Measurements from ENCODE around the gene PSMD4.
"Not testable (repeated sequence)": the region's sequence is repeated elsewhere in the genome, so short reads cannot be mapped to it uniquely, and the experiment has no call there.

The PSMD4 gene
- 109 to 182 (median 125) reads per million in 4 experiments for total RNA-seq

DNA sequence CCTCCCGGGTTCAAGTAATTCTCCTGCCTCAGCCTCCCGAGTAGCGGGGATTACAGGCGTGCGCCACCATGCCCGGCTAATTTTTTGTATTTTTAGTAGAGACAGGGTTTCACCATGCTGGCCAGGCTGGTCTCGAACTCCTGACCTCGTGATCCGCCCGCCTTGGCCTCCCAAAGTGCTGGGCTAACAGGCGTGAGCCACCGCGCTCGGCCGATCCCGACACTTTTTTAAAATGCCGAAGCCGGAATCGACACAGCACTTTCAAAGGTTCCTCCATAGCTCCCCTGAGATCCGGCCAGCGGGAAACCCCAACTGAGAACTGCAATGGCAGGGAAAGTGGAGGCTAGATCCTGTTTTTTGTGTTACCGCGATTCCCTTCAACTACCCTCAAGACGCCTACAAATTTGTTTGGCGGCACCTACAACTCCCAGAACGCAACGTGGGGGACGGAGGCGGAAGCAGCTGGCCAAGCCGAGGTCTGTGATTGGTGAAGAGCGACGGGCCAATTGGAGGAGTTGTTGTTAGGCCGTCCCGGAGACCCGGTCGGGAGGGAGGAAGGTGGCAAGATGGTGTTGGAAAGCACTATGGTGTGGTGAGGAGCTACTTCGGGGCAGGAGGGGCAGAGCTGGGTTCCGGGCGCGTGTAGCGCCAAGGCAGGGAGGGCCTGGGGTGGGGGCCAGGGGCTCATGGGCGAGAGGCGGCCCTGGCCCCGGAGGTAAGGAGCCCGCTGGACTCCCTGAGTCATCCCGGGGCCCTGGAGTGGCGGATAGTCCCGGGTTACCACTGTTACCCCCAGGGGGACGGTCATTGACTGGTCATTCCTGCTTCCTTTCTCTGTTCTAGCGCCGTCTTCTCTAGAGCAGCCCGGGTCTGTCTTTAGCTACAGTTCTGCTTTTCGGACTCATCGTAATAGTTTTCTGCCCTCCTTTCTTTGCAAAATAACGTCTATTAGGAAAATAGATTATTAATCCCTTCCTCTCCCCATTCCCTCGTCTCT lies at the start of gene PSMD4:
Gene PSMD4, plus strand, starts transcription at position 518 of the 997 bp plus-strand sequence. Its CDS starts 49 bp downstream, at position 567.
- DNase-seq: peak; percentile 85

DNA sequence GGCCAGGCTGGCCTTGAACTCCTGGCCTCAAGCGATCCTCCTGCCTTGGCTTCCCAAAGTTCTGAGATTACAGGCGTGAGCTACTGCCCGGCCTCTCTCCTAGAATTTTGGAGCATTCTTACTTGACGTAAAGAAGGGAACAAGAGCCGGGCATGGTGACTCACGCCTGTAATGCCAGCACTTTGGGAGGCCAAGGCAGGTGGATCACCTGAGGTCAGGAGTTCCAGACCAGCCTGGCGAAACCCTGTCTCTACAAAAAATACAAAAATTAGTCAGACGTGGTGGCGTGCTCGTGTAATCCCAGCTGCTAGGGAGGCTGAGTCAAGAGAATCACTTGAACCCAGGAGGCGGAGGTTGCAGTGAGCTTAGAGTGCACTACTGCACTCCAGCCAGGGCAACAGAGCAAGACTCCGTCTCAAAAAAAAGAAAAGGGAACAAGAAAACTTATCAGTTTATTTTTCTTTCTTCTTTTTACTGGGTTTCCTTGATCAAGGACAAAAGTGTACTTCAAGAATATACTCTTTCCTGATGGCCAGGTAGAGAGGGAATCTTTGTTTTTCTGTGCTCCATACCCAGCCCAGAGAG lies 49.1 kb upstream of the PSMD4 start:
- DNase-seq: not testable (repeated sequence)

DNA sequence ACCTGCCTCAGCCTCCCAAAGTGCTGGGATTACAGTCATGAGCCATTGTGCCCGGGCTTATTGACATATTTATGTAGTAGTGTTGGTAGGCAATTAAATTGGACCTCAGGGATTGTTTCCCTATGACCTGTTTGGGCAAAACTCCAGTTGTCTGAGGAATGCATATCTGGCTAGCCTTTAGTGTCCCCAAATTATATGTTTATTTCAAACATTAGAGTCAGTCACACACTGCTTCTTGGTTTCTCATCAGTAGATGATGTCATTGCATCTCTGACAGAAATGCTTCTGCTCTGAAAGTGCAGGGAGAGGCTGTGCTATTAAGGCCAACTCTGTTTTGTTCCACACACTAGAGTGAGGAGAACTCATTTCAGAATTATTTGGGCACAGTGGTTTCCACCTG lies 43.7 kb upstream of the PSMD4 start:
- DNase-seq: no peak

DNA sequence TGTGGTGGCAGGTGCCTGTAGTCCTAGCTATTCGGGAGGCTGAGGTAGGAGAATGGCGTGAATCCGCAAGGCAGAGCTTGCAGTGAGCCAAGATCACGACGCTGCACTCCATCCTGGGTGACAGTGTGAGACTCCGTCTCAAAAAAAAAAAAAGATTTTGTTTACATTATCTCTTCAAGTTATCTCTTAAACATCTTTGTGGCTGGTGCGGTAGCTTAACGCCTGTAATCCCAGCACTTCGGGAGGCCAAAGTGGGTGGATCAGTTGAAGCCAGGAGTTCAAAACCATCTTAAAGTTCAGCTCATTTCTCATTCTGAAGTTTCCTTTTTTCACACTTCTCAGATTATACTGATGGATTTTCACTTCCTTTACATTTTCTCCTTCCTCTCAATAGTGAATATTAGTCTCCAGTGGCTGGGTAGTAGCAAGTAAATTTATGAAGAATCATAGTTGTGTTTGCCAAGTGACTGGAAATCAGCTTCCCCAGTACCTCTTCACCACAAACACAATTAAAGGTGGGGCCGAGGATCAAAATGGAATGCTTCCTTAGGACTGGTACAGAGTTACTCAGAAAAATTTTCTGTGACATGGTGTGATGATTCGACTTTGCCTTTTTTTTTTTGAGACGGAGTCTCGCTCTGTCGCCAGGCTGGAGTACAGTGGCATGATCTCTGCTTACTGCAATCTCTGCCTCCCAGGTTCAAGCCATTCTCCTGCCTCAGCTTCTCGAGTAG lies 42.4 kb upstream of the PSMD4 start:
- no peak for DNase-seq

DNA sequence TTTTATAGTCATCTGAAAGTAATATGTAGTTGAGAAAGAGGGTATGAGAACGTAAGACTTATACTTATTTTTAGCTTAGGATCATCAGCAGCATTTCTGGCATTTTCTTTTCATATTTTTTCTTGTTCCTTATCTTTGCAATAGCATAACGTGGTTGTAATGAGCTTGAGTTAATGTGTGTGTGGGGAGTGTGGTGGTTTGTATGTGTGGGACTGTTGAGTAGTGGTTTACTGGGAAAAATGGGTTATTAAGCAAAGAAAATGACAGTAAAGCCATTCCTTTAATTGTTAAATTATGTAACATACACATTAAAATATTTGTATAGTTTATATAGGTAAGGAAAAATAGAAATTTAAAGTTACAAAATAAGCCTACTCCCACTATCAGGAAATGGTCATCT lies 41.0 kb upstream of the PSMD4 start:
- DNase-seq: no peak

DNA sequence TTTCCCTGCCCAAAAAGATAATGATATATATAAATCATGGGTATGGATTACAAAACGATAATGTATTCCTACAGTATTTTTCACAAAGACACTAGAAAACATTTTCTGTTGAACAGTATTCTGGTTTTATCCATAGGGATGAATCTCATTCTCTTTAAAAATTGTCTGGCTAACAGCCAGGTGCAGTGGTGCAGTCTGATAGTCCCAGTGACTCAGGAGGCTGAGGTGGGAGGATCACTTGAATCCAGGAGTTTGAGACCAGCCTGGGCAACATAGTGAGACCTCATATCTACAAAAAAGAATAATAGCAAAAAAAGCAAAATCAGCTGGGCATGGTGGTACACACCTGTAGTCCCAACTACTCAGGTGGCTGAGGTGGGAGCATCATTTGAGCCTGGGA lies 32.9 kb upstream of the PSMD4 start:
- no peak for DNase-seq

DNA sequence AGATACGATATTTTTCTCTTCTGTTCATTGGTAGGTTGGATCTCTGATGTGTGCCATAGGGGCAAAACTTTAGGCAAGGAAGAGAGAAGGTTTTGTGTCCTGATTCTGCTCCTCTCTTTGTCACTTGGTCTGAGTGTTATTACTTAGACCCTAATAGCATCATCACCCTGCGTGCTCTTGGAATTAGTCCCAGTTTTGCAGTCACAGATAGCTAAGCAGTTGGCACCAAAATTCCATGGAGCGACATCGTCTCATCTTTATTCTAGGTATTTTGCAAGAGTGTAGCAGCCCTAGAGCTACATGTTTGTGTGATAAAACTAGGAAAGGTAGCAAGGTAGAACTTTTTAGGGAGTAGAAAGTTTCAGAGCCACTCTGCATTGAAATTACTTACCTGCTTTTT lies 32.4 kb upstream of the PSMD4 start:
- no peak for DNase-seq

DNA sequence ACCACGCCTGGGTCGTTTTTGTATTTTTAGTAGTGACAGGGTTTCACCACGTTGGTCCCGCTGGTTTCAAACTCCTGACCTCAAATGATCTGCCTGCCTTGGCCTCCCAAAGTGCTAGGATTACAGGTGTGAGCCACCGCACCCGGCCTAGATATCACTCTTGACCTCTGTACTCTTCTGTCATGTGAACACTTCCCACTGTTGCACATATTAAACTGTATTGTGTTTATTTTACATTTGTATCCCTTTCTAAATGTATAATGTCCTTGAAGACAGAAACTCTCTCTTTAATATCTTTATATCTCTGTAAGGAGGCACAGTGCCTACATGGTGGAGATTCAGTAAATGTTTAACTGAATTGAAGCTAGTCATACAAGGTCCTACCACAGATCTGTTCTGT lies 19.3 kb upstream of the PSMD4 start:
- no peak for DNase-seq

DNA sequence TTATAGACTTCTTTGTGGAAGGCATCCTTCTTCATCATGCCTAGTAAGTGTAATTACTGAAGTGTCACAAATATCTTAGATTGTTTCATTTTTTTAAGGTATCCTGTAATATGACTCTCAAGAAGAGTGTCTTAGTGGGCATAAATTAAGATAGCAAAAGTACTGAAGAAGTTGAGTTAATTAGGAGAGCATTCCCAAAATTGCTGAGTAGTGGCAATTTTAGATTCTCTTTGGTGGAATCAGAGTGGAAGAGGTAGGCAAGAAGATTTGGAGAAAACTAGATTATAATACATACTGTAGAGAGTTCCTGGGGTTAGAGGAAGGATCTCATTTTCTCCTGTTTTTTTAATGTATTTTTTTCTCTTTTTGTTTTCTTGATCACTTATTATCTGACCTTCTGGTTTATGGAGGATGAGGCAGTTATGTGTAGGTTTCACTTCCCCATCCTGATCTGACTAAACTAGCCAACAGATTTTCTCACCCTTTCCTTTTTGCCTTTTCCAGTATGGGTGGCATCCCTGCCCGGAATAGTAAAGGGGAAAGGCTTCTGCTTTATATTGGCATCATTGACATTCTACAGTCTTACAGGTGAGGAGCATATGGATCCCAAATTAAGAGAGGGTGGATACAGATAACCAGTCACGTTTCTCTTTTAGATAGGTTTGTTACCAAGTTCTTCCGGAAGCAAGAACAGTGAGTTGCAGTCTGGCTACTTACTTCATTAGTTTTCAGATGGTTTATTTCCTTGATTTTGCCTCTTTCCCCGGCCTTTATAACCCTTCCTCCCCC lies 16.7 kb upstream of the PSMD4 start:
- no peak for DNase-seq

DNA sequence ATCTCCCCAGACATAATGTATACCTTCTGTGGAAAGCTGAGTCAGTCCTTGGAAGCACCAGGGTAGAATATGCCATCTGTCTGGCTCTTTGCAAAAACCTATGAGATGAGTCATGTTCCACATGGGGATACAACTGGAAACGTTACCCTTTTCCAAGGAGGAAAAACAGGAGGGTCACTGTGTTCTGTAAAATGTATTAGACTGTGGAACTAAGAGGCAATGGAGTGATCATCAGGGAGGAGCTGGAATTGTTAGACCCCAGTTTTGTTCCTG lies 16.1 kb upstream of the PSMD4 start:
- no peak for DNase-seq

DNA sequence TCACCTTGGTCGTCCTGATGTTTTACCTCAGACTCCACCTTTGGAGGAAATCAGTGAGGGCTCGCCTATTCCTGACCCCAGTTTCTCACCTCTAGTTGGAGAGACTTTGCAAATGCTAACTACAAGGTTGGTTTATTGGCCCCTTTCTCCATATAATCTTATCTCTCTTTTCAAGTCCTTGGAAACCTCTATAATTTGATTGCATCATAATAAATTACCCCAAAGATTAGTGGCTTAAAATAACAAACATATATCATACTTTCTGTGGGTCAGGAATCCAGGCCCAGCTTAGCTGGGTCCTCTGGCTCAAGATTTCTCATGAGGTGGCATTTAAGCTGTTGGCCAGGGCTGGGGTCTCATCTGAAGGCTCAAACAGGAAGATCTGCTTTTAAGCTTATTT lies 12.1 kb upstream of the PSMD4 start:
- DNase-seq: no peak

DNA sequence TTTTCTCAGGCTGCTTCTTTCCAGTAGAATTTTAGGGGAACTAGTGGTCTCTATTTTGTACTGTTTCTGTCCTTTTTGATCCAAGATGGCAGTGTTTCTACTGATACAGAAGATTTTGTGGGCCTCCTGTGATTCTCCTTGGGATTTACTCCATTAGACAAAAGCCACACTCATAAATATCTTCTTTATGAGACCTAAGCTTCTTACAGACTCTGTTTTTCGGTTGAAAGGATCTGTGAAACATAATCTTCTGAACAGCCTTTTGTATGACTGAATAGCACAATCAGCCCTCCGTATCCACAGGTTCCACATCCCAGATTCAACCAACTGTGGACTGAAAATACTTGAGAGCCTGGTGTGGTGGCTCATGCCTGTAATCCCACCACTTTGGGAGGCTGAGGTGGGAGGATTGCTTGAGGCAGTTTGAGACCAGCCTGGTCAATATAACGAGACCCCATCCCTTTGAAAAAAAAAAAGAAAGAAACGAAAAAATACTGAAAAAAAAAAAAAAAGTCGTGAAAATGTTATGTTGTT lies 10.8 kb upstream of the PSMD4 start:
- DNase-seq: no peak

DNA sequence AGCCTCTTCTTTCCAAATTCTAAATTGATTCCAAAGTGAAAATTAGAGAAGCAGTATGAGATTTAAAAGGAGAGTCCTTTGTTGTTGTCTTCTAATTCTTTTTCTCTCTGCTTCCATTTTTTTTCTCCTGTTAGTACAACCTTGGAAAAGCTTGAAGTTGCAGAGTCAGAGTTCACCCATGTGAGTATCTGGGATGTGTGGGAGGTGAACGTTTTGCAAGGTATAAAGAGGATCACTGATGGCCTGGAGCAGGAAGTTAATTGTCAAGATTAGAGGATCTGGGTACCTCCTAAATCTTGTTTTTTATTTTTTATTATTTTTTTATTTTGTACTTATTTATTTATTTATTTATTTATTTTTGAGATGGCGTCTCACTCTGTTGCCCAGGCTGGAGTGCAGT lies 7.7 kb upstream of the PSMD4 start:
- DNase-seq: no peak

DNA sequence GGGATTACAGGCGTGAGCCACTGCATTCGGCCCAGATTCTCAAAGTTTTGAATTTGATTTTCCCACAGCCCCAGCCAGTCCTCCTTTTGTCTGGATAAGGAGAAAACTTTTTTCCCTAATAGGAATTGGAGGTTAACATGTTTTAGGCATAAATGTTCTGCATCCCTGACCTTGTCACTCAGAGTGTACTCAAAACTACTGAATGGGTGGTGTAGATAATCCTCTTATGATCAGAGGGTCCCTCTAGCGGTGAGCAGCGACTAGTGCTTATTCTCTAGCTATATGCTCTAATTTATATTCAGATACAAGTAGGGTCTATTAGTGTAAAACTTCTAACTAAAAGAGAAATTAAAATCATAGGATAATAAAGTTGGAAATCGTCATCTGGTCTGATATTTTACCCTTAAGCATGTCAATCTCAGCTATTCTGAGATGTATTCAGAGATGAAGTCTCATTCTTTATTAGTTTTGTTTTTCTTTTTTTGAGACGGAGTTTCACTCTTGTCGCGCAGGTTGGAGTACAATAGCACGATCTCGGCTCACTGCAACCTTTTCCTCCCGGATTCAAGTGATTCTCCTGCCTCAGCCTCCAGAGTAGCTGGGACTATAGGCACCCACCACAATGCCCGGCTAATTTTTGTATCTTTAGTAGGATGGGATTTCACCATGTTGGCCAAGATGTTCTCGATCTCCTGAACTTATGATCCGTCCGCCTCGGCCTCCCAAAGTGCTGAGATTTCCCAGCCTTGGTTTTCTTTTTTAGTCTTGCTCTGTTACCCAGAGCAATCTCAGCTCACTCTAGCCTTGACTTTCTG lies 2.7 kb upstream of the PSMD4 start:
- DNase-seq: peak; percentile 31

DNA sequence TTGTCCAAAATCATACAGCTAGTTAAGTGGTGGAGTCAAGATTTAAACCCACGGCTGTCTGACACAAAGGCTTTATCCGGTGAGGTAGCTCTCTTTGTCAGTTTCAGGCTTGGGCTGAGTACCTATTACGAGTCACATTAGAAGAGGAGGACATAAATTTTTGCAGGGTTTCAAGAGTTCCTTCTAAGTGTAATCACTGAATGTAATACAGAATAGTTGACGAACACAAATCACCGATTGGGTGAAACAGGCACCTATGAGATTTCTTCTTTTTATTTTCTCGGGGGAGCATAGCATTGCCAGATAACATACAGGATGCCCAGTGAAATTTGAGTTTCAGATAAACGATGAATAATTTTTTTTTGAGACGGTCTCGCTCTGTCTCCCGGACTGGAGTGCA lies 847 bp downstream of the PSMD4 start:
- no peak for DNase-seq

DNA sequence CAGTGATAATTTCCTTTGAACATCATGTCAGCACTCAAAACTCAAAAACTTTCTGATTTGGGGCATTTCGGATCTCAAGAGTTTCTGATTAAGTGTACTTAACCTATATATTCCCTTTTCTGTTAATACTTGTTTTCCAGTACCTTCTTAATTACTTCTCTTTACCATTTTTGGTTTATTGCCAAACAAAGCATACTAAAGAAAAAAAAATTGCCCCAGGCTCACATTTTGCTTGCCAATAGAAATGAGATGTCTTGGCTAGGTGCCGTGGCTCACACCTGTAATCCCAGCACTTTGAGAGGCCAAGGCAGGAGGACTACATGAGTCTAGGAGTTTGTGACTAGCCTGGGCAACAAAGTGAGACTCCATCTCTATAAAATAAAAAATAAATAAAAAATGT lies 4.8 kb downstream of the PSMD4 start:
- DNase-seq: no peak

DNA sequence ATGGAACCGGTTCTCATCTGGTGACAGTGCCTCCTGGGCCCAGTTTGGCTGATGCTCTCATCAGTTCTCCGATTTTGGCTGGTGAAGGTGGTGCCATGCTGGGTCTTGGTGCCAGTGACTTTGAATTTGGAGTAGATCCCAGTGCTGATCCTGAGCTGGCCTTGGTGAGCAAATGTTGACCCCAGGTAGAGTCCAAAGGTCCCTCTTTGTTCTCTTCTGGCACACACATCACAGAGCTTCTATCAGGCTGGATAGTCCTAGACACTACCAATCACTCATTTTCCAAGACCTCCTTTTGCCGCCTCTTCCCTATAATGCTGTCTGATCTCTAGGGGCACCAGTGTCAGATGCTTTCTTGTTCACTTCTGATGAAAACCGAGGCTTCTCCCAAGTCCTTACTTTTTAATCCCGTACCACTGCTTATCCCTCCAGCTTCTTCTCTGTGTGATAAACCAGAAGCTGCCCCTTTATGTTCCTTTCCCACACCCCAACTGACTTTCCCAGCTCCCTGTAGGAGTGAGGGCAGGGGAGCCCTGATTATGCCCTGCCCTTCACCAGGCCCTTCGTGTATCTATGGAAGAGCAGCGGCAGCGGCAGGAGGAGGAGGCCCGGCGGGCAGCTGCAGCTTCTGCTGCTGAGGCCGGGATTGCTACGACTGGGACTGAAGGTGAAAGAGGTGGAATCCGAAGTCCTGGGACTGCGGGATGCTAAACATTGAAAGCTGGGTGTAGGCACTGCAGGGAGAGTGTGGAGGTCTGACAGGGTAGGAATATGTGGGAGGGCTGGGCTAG lies 11.1 kb downstream of the PSMD4 start:
- DNase-seq: no peak

DNA sequence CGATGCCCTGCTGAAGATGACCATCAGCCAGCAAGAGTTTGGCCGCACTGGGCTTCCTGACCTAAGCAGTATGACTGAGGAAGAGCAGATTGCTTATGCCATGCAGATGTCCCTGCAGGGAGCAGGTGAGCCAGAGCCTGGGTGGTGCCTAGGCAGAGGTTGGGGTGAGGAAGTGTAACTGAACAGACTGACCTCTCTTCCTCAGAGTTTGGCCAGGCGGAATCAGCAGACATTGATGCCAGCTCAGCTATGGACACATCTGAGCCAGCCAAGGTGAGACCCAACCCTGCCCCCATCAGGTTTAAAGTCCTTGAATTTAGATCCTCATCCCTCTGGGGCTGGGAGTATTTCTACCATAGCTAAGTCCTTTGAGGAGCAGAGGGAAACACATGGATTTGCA lies 11.8 kb downstream of the PSMD4 start:
- no peak for DNase-seq

DNA sequence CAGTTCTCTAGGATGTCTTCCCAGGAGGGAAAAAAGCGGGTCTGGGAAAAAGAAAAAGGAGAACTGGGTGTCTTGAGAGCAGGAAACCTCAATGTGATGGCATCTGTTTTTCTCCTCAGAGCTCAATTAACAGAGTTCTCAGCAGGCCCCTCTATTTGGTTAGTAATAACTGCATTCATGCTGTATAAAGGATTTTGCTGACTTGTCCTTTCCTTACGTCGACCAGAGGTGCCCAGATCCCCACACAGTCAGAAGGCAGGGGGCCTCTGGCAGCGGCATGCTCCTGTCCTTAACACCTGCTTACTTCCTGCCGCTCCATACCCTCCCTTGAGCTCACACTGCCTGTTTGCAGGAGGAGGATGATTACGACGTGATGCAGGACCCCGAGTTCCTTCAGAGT lies 12.3 kb downstream of the PSMD4 start:
- no peak for DNase-seq

DNA sequence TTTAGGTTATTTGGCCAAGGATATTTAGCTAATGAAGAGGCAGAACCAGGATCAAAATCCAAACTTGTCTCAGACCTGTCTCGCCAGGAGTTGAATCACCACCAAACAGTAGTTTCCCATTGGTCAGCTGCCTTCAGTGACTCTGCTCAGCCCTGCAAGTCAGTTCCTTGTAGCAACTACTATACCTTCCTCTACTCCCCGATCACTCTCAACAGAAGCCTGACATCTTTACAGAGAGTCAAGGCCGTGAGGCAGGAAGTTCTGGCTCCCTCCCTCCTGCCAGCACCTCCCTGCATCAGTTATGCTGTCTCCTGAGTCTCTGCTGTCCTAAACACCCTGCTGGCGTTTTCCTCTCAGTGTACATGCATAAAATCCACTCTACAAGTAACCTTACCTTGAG lies 13.2 kb downstream of the PSMD4 start:
- no peak for DNase-seq

DNA sequence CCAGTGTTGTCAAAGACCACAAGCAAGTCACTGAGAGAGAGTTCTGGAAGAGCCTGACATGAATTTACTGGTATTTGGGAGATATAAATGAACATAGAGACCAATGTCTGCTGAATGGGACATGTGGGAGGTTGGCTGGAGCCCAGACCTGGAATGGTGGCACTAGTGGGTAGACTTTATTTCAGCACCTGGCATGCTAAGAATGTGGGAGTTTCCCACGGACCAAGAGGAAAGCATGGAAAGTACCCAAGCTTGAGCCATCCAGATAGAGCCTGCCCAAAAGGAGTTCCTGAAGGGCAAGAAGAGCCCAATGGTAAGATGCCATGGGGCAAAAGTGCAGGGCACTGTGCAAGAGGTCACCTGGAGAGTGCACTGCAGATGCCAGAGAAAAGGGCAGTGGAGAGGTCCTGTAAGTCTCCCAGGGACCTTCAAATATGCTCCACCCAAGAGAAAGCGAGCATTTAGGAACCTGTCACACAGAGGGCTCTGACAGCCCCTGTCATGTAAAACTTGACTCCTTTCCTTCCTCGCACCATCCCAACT lies 19.5 kb downstream of the PSMD4 start:
- no peak for DNase-seq
